Stimulated activated CD4-positive, alpha-beta T cell treated with anti-CD3 and anti-CD28 coated beads, Interleukin-2, amount 100 ng/mL, for 24 hours (primary cell): Measurements from ENCODE around the gene SERINC2.

ENCODE experiments used
- DNase-seq, 2 donors: peaks; one replicate each; pipeline ENCODE4 v3.0.0-alpha.2; 2020

The SERINC2 gene

GRCh38 chr1:31416101-31416736 lies 3.2 kb downstream of the SERINC2 start:
- no peak for DNase-seq

- no peak for DNase-seq
Measured at GRCh38 chr1:31417148-31417547, 4.1 kb downstream of the SERINC2 start.

- no peak for DNase-seq
Measured at GRCh38 chr1:31418626-31419323, 5.8 kb downstream of the SERINC2 start.

GRCh38 chr1:31420716-31421115 lies 7.7 kb downstream of the SERINC2 start:
- DNase-seq: no peak

- no peak for DNase-seq
Measured at GRCh38 chr1:31421371-31422040, 8.5 kb downstream of the SERINC2 start.

GRCh38 chr1:31422505-31423319 lies 9.7 kb downstream of the SERINC2 start:
- peak; percentile 76 to 80 for DNase-seq

- no peak for DNase-seq
Measured at GRCh38 chr1:31423418-31423947, 10.5 kb downstream of the SERINC2 start.

GRCh38 chr1:31424568-31424967 lies 11.6 kb downstream of the SERINC2 start:
- no peak for DNase-seq

GRCh38 chr1:31425301-31426081 lies 12.5 kb downstream of the SERINC2 start:
- DNase-seq: no peak

GRCh38 chr1:31426249-31426922 lies 13.4 kb downstream of the SERINC2 start:
- no peak for DNase-seq

GRCh38 chr1:31427322-31427721 lies 14.3 kb downstream of the SERINC2 start:
- DNase-seq: no peak

GRCh38 chr1:31428436-31429221 lies 15.6 kb downstream of the SERINC2 start:
- DNase-seq: no peak

GRCh38 chr1:31429583-31429982 lies 16.6 kb downstream of the SERINC2 start:
- no peak for DNase-seq

GRCh38 chr1:31431351-31432257 lies 18.6 kb downstream of the SERINC2 start:
- DNase-seq: peak in 1 of 2 donors; percentile 15

GRCh38 chr1:31432592-31433395 lies 19.8 kb downstream of the SERINC2 start:
- peak in 1 of 2 donors; percentile 13 for DNase-seq

GRCh38 chr1:31433396-31433930 lies 20.4 kb downstream of the SERINC2 start:
- DNase-seq: peak in 1 of 2 donors; percentile 5

GRCh38 chr1:31434101-31434871 lies 21.3 kb downstream of the SERINC2 start:
- peak in 1 of 2 donors; percentile 15 for DNase-seq
